CD4-positive, alpha-beta T cell treated with Interferon gamma for 1 hour (primary cell): Measurements from ENCODE around the gene OCA2.

Source experiments
- DNase-seq: peaks from one replicate; pipeline ENCODE4 v3.0.0-alpha.2; 2020

OCA2 gene

DNA sequence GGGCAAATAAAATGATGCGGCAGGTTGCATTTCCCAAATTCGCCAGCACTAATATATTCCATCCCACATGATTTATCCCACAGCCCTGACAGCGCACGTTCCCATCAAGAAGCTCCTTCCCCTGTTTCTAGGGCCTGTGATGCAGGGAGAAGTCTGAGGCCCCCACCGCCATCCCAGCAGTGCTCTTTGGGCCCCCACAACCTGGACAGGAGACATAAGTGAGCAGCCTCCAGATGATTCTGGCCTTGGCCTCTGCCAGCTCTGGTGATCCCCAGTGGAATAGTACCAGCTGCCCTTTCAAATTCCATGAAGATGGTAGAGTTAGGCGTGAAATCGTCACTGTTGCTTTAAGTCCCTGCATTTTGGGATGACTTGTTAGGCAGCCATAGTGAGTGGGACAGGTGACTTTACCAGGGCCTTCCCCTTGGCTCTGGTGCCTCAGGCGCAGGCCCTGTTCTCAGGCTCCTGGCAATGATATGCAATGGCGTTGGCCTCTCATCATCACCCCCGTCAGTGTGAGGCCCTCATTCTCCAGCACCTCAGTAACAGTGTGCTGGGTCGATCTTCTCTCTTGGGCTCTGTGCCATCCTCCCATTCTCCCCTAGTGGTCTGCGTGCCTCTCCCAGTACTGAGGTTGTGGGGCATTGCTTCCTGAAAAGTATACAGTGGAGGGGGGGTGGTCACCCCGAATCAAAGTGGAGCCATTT lies 263.7 kb downstream of the OCA2 start:
- DNase-seq = no peak

GRCh38 chr15:27834684-27835083 lies 264.4 kb downstream of the OCA2 start:
- no peak for DNase-seq

GRCh38 chr15:27833974-27834373 lies 265.1 kb downstream of the OCA2 start:
- no peak for DNase-seq

- no peak for DNase-seq
Observed at GRCh38 chr15:27833178-27833577, 265.9 kb downstream of the OCA2 start.

- DNase-seq = no peak
Observed at GRCh38 chr15:27832237-27832596, 266.9 kb downstream of the OCA2 start.

DNA sequence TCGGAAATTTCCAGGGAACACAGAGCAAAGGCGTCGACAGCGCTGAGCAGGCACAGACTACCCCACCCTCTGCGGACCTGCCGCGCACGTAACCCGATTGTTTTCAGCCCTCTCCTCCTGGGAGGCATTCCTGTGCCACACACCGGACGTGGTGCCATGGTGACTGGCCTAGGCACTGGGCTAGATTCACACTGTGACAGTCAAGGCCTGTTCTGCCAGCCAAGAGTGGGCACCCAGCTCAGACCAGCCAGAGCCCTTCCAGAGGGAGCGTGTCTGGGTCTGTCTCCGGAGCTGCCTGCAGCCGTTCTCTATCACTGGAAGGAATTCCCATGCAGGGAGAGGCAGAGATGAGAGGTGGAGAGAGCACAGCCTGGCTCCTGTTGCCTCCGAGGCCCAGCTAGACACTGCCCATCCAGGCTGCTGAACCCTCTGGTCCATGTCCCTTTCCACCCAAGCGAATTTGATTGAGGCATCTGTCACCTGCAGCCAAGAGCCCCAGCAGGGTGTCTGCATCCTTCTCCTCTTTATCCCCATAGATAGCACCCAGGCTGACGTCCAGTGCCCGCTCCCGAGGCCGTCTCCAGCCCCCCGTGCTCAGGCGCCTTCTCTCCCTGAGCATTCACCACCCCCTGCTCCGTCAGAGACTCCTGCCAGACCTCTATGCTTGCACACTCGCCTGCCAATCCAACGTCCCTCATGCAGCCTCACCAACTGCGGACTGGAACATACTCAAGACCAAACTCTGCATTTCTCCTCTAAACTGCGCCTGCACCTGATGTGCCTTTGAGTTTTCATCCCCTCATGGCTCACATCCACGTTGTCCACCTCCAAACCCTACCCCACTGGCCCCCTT lies 267.5 kb downstream of the OCA2 start:
- no peak for DNase-seq

DNA sequence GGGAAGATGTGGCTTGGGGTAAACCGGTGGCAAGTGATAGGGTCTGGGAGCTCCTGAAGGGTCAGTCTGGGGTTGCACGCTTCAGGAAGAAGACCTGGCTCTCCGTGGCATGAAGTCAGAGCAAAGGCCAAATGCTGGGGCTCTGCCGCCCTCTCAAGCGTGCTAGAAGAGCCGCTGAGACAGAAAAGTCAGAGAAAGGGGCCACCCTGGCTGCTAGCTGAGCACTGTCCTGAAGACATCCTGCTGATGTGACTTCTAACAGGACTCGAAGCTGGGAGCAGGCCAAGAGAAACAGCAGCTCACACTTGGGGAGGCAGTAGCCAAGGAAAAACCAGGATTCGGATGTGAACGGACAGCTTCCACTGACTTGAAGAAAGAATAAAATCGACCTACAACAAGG lies 270.4 kb downstream of the OCA2 start:
- DNase-seq = no peak

DNA sequence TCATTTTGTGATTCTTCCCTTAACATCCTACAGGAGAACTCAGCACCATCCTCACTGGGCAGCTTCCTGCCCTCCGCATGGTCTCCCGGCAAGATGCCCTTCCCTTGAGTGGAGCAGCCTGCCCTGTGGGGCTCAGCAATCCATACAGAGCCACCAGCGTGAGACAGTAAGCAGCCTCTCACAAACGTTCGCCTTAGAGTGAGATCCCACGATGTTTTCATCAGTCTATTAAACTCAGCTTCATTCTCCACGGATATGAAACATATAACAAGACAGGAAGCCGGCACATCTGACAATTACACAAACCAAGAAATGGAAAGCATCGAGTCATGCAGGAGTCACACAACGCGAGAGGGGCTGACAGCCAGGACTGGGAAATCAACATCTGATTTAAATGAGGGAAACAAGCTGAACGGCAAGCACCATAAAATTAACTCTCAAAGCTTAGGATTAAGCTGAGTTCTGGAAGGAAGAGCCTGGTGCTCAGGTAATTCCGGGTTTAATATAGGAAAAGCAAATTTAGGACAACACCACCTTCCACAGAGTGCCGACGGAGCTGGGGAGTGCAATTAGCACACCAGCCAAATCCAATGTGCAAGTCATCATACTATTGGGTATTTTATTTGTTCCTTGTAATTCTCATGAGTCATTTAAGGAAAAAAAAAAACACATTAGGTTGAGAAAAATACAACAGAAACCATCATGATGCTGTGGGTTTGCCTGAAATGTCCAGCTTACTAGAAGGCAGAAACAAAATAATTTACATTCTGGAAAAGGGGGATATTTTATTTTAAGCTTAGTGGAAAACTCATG lies 272.0 kb downstream of the OCA2 start:
- DNase-seq = no peak

- DNase-seq = no peak
Observed at GRCh38 chr15:27826411-27826810, 272.7 kb downstream of the OCA2 start.

- DNase-seq = no peak
Observed at GRCh38 chr15:27824841-27825422, 274.2 kb downstream of the OCA2 start.

DNA sequence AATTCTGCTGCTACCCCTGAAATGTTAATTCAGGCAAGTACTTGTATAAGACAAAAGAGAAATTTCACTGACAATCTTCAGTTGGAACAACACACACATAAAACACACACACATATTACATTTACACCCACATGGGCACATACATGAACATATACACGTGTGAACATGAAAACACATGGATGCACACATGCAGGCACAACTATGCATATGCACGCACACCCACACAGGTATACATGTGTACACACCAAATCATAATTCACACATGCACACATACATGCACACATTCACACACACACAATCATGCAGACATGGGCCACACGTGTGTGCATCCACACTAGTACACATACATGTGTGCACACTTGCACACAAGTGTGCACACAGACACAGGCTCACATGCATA lies 277.8 kb downstream of the OCA2 start:
- DNase-seq = no peak

- no peak for DNase-seq
Observed at GRCh38 chr15:27820722-27821121, 278.4 kb downstream of the OCA2 start.

DNA sequence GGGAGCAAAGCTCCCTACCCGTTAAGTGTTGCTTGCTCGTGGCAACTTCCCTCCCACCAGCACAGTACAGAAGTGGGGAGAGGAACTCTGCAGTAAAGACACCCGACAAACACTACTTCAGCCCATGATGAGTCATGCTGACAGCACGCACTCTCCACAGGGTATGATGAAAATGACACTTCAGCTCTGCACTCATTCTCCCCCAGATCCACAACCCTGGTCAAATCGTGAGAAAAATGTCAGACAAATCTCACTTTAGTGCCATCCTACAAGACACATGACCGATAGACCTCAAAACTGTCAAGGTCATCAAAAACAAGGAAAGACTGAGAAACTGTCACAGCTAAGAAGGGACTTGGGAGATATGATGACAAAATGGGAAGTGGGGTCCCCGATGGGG lies 278.9 kb downstream of the OCA2 start:
- no peak for DNase-seq

- no peak for DNase-seq
Observed at GRCh38 chr15:27817258-27817657, 281.9 kb downstream of the OCA2 start.

DNA sequence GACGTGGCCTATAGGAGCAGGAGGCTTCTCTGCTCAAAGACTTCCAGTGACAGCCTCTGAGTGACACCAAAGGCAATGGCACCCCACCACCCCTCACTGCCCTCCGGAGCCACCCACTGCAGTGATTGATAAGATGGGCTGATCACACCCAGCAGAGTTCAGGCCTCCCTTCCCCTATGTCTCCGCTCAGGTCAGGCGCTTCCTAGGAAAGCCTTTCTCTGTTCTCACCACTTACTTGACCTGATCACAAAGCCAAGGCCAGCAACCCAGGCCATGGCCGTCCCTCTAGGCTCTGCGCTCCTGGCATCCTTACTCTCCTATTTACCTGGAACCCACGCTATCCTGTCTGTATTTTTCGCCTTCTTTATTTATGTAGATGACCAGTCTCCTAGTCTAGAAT lies 282.3 kb downstream of the OCA2 start:
- DNase-seq = no peak

DNA sequence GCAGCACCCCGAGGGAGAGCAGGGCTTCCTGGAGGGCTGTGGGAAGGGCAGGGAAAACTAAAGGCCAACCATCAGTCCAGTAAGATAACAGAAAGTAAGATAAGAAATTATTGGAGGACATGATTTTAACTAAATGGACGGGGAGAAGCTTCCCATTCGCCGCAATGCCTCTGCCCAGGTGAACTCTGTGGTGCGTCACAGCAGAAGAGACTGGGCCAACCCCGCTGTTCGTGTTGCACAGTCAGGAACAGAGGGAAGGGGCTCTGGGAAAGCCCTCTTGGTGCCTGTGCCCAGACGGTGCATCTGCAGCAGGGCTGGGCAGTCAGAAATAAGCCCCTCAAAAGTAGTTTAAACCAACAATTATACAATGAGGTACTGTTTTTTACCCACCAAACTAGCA lies 284.1 kb downstream of the OCA2 start:
- DNase-seq = no peak

DNA sequence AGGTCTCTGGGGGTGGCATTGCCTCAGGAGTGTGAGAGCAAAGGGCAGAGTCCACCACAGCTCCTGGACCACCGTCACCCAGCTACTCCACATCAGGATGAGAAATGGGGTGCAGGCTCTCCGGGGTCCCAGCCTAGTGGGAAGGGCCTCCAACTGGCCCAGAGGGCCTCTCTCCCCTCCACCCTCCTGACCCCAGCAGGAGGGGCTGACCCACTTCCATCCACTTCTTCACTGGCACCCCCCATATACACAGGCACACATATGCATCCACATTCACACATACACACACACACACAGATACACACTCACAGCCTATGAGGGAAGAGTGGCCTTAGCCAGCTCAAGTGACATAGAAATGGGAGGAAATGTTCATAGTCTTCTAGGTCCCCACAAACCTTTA lies 286.0 kb downstream of the OCA2 start:
- DNase-seq = no peak

DNA sequence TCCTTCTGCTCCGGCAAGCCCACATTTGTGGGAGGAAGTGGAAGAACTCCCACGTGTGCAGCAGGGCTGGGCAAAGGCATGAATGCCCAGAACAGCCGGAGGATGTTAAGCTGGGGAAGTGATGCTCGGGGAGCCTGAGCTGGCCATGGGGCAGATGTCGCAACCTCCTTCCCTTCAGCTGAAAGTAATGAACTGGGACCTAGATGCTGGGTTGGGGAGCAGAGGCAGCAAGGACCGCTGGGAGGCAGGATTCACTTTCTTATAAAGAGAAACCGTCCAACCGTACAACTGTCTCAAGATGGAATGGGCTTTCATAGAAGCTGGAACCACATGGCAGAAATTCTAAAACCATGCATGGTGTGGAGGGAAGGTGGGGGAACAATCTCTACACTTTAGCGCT lies 290.9 kb downstream of the OCA2 start:
- no peak for DNase-seq

DNA sequence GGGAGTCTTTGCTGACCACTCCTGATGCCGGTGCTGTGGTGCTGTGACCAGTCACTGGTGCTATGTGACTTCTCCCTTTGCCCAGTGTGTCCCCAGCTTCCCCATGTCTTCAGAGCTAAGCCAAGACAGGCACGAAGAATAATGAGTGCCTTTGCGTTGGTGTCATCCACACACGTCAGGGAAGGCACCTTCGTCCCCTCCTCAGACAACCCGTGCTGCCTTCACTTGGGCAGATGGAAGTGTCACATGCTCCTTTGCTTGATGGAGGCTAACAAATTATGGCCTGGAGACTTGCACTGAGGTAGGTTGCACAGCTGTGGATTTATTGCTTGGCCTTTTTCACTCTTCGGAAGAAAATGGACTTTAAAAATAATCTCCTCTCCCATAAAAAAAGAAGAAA lies 291.8 kb downstream of the OCA2 start:
- no peak for DNase-seq

- DNase-seq = no peak
Observed at GRCh38 chr15:27806396-27806795, 292.7 kb downstream of the OCA2 start.

- no peak for DNase-seq
Observed at GRCh38 chr15:27805261-27806220, 293.6 kb downstream of the OCA2 start.
